GM23338 (cell line): ENCODE data around the gene SEPTIN8.
"Not testable (repeated sequence)": the region's sequence is repeated elsewhere in the genome, so short reads cannot be mapped to it uniquely, and the experiment has no call there.

Experiments
- CTCF ChIP-seq, 2 experiments: fragments of 200-600 bp in 1 of 2; sonication (generic) in 1 of 2; conservative IDR thresholded peaks; 2 replicates each; pipeline versions ENCODE4 v1.5.1 to v1.6.1; 2016 to 2017; ENCODE audit warnings: antibody characterized with exemption in 2 of 2, low read depth in 2 of 2, mild to moderate bottlenecking in 2 of 2, moderate library complexity in 1 of 2
- EZH2phosphoT487 ChIP-seq: fragments of 200-600 bp; sonication (generic); IDR thresholded peaks from one replicate; pipeline ENCODE4 v1.8.1; 2018; ENCODE audit warnings: antibody characterized with exemption; ENCODE audit not compliant: unreplicated experiment
- NANOG ChIP-seq: IDR thresholded peaks from 2 replicates; pipeline ENCODE4 v1.6.1; 2016; ENCODE audit warnings: antibody characterized with exemption, borderline replicate concordance
- REST ChIP-seq: IDR thresholded peaks from one replicate; pipeline ENCODE4 v1.6.1; 2018; ENCODE audit warnings: antibody characterized with exemption; ENCODE audit not compliant: unreplicated experiment

GRCh38 chr5:132806804-132807162 lies 29.7 kb upstream of the SEPTIN8 start:
- TF ChIP-seq NANOG; CTCF (conservative IDR thresholded peaks at IDR 0.05; ENCODE audit: low read depth in 2 of 2); EZH2phosphoT487; REST: not testable (repeated sequence)
